GM21447 (cell line): Measurements from ENCODE around the gene IL20RA.
A peak's percentile ranks its signal among the peaks of the same experiment; 100 is the strongest.
"Not testable (repeated sequence)": the region's sequence is repeated elsewhere in the genome, so short reads cannot be mapped to it uniquely, and the experiment has no call there.

Experiments used
- ATAC-seq: cut with Tn5 transposase; IDR thresholded peaks from one replicate; pipeline ENCODE4 v1.9.1; 2021; ENCODE audit not compliant: unreplicated experiment

IL20RA gene

GRCh38 chr6:137044366-137045221, at the start of gene IL20RA:
TSS of gene IL20RA (minus strand) at chr6:137044965. CDS start at chr6:137044728, 237 bp downstream.
- no peak for ATAC-seq

GRCh38 chr6:137093183-137094069, 48.7 kb upstream of the IL20RA start:
- no peak for ATAC-seq

DNA sequence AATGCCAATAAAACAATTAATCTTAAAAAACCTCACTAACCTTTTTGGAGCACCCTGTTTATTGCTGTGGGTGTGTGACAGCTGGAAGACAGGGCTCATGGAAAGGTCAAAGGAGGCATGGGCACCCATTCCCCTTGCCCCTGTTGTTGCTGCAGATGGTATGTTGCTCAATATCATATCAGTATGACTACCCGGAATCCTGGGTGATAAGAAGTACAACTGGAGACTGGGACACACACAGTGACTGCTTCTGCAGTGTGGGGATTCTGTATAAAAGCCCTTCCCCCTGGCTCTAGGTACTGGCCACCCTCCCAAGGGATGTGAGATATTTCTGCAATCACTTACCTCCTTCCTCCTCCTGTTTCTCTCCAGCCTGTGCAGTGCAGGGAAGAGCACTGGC, 47.3 kb upstream of the IL20RA start:
- no peak for ATAC-seq

- ATAC-seq: no peak
Measured at GRCh38 chr6:137089305-137089704, 44.5 kb upstream of the IL20RA start.

GRCh38 chr6:137087902-137088301, 43.1 kb upstream of the IL20RA start:
- no peak for ATAC-seq

GRCh38 chr6:137086031-137086430, 41.3 kb upstream of the IL20RA start:
- ATAC-seq: no peak

DNA sequence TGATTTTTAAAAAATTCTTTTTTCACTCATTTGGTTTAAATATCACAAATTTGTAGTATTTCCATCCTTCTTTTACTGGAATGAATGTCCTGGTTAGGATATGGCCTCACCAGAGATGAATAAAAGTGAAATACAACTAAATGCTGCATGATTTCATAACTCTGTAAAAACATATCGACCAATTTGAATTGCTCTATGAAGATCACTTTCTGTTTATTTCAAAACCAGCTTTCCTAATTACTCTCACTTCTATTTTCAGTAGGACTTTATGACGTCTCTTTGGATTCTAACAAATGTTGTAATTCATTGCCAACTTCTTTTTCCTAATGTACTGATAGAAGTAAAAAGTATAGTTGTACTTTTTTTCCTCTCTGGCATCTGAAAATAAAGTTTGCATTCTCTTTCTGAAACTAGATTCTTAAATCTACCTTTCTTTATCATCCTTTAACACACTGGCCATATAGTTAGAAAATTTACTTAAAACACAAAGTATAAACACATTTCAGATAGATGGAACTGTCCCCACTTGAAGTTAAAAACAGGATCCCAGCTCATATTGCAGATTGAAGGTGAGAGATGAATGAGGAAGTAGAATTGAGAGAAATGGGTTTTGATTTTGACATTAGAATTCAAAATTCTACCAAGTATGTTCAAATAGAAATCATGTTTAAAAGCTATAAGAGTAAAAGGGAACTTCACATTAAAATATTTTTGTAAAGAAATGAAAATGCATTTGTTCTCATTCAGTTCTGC, 40.3 kb upstream of the IL20RA start:
- no peak for ATAC-seq

- ATAC-seq: no peak
Measured at GRCh38 chr6:137084090-137084489, 39.3 kb upstream of the IL20RA start.

DNA sequence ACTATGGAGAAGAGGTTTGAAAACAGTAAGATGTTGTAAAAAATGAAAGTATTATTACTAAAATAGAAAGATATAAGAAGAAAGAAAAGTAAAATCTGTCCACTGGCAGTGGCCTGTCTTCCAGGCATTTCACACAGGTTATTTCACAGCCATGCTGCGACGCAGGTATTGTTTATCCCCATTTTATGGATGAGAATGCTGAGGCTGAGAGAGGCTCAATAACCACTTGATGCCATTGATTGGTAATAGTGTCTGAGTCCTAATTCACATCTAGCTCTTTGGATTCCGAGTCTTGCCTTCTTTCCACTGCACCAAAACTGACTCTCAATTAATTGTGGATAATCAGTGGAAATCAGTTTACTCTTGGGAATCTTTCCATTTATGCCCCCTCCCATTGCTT, 37.2 kb upstream of the IL20RA start:
- no peak for ATAC-seq

- ATAC-seq: no peak
Measured at GRCh38 chr6:137080711-137081110, 35.9 kb upstream of the IL20RA start.

GRCh38 chr6:137076277-137077068, 31.7 kb upstream of the IL20RA start:
- ATAC-seq: peak; percentile 96

GRCh38 chr6:137075790-137076189, 31.0 kb upstream of the IL20RA start:
- ATAC-seq: not testable (repeated sequence)

DNA sequence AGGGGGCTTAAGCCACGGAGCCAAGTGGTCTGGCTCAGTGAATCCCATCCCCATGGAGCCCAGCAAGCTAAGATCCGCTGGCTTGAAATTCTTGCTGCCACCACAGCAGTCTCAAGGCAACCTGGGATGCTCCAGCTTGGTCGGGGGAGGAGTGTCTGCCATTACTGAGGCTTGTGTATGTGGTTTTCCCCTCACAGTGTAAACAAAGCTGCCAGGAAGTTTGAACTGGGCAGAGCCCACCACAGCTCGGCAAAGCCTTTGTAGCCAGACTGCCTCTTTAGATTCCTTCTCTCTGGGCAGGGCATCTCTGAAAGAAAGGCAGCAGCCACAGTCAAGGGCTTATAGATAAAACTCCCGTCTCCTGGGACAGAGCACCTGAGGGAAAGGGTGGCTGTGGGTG, 25.5 kb upstream of the IL20RA start:
- ATAC-seq: no peak

DNA sequence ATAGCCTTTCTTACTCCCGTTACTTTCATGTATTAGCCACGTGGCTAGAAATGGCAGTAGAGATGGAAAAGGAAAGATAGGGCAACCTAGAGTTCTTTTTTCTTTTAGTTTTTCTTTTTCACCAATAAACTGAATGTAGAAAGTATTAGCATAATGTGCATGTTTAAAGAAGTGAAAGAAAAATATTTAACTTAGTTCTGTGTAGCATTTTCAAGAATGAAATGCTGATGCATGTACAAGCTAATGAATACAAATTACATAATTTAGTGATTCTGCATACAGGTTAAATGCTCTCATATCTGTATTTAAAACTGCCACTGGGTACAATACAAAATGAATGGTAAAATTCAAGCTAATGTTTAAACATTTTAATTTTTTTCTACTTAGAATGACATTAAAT, 22.6 kb upstream of the IL20RA start:
- no peak for ATAC-seq

DNA sequence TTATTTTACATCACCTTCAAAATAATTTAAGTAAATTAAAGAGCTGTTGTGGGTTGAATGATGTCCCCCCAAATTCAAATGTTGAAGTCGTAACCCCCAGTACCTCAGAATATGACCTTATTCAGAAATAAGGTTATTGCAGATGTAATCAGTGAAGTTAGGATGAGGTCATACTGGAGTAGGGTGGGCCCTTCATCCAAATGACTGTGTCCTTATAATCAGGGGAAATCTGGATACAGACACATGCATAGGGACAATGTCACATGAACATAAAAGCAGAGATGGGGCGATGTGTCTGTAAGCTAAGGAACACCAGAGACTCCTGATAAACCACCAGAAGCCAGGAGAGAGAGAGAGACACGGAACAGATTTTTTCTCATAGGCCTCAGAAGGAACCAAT, 13.3 kb upstream of the IL20RA start:
- no peak for ATAC-seq

- ATAC-seq: no peak
Measured at GRCh38 chr6:137056121-137056880, 11.5 kb upstream of the IL20RA start.

DNA sequence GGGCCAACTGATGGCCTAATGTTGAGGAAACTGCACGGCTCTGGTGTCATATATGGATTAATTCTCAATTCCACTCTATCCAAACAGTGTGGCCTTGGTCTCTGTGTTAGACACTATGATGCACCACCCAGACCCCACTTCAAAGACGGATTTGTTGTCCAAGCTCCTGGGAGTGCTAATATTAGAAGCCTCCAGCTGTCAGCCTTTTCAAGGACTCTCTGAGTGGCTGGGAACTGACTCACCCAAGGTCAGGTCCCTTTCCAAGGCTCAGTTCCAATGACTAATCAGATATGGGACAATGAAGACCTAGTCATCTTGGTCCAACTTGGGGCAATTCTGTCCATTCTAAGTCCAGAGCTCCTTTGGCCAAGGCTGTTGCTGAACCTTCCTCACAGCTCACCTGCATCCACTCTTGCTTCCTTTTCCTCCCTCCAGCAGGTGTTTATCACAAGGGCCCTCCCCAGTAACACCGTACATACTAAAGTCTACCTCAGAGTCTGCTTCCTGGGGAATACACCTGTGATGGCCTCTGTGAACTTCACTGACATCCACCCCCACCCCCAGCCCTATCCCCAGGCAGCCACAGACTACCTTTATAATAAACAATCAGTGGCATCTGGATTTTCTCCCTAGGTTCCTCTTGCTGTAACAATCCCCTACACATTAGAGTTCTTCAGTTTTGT, 7.2 kb upstream of the IL20RA start:
- no peak for ATAC-seq

DNA sequence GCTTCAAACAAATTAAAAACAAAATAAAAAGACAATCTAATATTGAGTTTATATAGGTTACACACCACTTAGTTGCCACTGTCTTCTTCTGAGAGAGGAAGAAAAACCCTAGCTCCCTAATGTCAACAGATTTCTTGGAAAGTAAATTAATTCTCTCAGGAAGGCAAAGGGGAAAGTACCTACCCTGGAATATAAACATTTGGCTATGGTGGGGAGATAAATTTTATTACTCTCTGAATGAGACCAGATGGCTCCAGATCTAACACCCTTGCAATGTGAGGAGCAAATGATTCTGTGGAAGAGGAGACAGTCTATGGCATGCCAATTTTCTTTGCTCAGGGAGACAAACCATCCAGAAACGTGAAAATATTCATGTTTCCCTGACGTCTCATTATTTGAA, 4.3 kb upstream of the IL20RA start:
- no peak for ATAC-seq

DNA sequence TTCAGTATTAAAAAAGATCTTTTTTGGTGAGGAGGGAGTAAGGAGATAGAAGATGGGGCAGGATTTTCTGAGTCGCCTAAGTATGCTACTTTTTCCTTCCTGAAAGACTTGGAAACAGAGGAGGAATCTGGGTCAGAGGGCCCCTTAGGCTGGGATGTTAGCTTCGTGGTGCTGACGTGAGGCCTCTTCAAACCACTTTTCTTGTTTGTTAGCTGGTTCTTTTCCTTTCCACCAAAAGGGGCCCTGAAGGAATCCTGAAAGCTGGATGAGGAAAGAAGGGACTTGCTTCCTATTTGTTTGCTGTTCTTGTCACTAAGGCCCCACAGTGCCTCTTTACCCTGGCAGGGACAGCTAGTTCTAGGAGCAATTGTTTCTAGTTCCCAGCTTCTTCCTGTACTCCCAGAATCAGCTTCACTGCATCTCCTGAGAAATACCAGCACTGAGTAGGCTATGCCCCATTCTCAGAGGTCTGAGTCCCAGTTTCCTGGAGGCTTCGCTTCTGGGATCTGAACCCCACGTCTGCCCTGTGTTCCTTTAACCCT, 2.2 kb upstream of the IL20RA start:
- ATAC-seq: no peak
